GM12878 (cell line): ENCODE results near the gene PDSS1. TPM values are rescaled to one million over a fixed set of nuclear protein-coding genes. Genes with fewer than 3 reads are reported as not detected.

ENCODE experiments used
- ATAC-seq: fragments of 200-7000 bp; cut with Tn5 transposase; 3 replicates; pipeline ENCODE4 v1.9.1; 2020; ENCODE audit warnings: mild to moderate bottlenecking, moderate library complexity
- BruUV-seq: library from RNA; stranded (reverse); fragments of 400-500 nt; replicated peaks from 2 replicates; lab custom pipeline; 2021; lab: Mats Ljungman, UMichigan
- CTCF ChIA-PET: fragments of 300-600 bp; sonication (Branson Sonifier 250); formaldehyde crosslinking; extraction: SDS; loops from one replicate; lab custom pipeline; 2021; ENCODE audit warnings: inconsistent platforms; lab: Yijun Ruan, JAX
- POLR2A ChIA-PET: fragments of 350-600 bp; formaldehyde crosslinking; extraction: SDS; loops from one replicate; lab custom pipeline; 2021; ENCODE audit warnings: inconsistent platforms; lab: Charles Lee
- RAD21 ChIA-PET: fragments of 300-600 bp; sonication (Branson Sonifier 250); formaldehyde crosslinking; loops from one replicate; lab custom pipeline; 2023; ENCODE audit warnings: antibody characterized with exemption; ENCODE audit not compliant: unreplicated experiment; lab: Charles Lee
- SMC1A ChIA-PET: fragments of 300-600 bp; sonication (Branson Sonifier 250); formaldehyde crosslinking; loops from one replicate; lab custom pipeline; 2023; ENCODE audit not compliant: unreplicated experiment, uncharacterized antibody; lab: Charles Lee
- DNase-seq: peaks from one replicate; pipeline ENCODE4 v3.0.0-alpha.2; 2011; ENCODE audit warnings: low read depth, low spot score
- FAIRE-seq: peaks from 3 replicates; lab custom pipeline; 2011; peaks lifted over from hg19 to GRCh38; lab: Jason Lieb, UNC
- H2AFZ ChIP-seq: 2 replicates; pipeline ENCODE4 v1.6.0; 2011; ENCODE audit warnings: low read depth, low read length, control low read depth; ENCODE audit not compliant: control insufficient read depth
- H3K27ac ChIP-seq: 2 replicates; pipeline ENCODE4 v1.5.1; 2011; ENCODE audit warnings: control low read depth; ENCODE audit not compliant: control insufficient read depth, insufficient read depth
- H3K27me3 ChIP-seq, 2 experiments: replicated peaks in 1 of 2; 2 replicates each; pipeline versions ENCODE4 v1.6.0 to v1.6.1; 2011; ENCODE audit warnings: low read length in 1 of 2; ENCODE audit not compliant: control insufficient read depth in 2 of 2, insufficient read depth in 2 of 2
- H3K36me3 ChIP-seq, 2 experiments: 2 replicates each; pipeline ENCODE4 v1.5.1; 2011; ENCODE audit warnings: low read length in 1 of 2; ENCODE audit not compliant: control insufficient read depth in 2 of 2, insufficient read depth in 2 of 2
- H3K4me1 ChIP-seq: 2 replicates; pipeline ENCODE4 v1.6.1; 2011; ENCODE audit warnings: mild to moderate bottlenecking, low read length, moderate library complexity, mixed read lengths; ENCODE audit not compliant: control insufficient read depth, insufficient read depth
- H3K4me2 ChIP-seq: 2 replicates; pipeline ENCODE4 v1.6.0; 2011; ENCODE audit warnings: control low read depth; ENCODE audit not compliant: control insufficient read depth, insufficient read depth
- H3K4me3 ChIP-seq: fragments of 200-600 bp; sonication (generic); 2 replicates; pipeline ENCODE4 v1.5.1; 2016
- H3K79me2 ChIP-seq: 2 replicates; pipeline ENCODE4 v1.6.0; 2011; ENCODE audit warnings: low read length; ENCODE audit not compliant: control insufficient read depth, insufficient read depth
- H3K9ac ChIP-seq: 2 replicates; pipeline ENCODE4 v1.8.0; 2011; ENCODE audit warnings: low read length, control low read depth, mixed read lengths; ENCODE audit not compliant: control insufficient read depth, insufficient read depth
- H3K9me3 ChIP-seq: replicated peaks from 3 replicates; pipeline ENCODE4 v1.5.1; 2011; ENCODE audit warnings: mild to moderate bottlenecking, low read length; ENCODE audit not compliant: control insufficient read depth, insufficient read depth
- H4K20me1 ChIP-seq: 2 replicates; pipeline ENCODE4 v1.6.0; 2011; ENCODE audit not compliant: control insufficient read depth, insufficient read depth
- BACH1 ChIP-seq: fragments of 450-650 bp; IDR thresholded peaks from 2 replicates; pipeline ENCODE4 v1.6.1; 2017; ENCODE audit warnings: mild to moderate bottlenecking, borderline replicate concordance
- EP300 ChIP-seq, 2 experiments: fragments of 150-350 bp in 1 of 2; IDR thresholded peaks; 2 replicates each; pipeline ENCODE4 v1.6.1; 2011 to 2012; ENCODE audit warnings: low read depth in 2 of 2, low read length in 2 of 2, borderline replicate concordance in 1 of 2, improper control_type of control experiment in 1 of 2, inconsistent platforms in 1 of 2; ENCODE audit not compliant: control insufficient read depth in 1 of 2
- FOXK2 ChIP-seq: fragments of 450-650 bp; IDR thresholded peaks from 2 replicates; pipeline ENCODE4 v1.6.1; 2017; ENCODE audit warnings: mild to moderate bottlenecking, moderate library complexity
- GATAD2B ChIP-seq: fragments of 450-650 bp; conservative IDR thresholded peaks from 2 replicates; pipeline ENCODE4 v1.6.1; 2017; ENCODE audit warnings: low read depth, mild to moderate bottlenecking, moderate library complexity
- IRF3 ChIP-seq: fragments of 450-650 bp; IDR thresholded peaks from 2 replicates; pipeline ENCODE4 v1.6.1; 2014; ENCODE audit warnings: mild to moderate bottlenecking
- KLF5 ChIP-seq: fragments of 450-650 bp; IDR thresholded peaks from 2 replicates; pipeline ENCODE4 v1.6.1; 2014; ENCODE audit warnings: mild to moderate bottlenecking; ENCODE audit not compliant: partially characterized antibody
- NFXL1 ChIP-seq: fragments of 450-650 bp; IDR thresholded peaks from 2 replicates; pipeline ENCODE4 v1.6.1; 2017; ENCODE audit warnings: antibody characterized with exemption, mild to moderate bottlenecking, borderline replicate concordance
- NFYA ChIP-seq: IDR thresholded peaks from 2 replicates; pipeline ENCODE4 v1.6.1; 2011; ENCODE audit warnings: low read depth, mild to moderate bottlenecking, low read length, improper control_type of control experiment, borderline replicate concordance
- NR2C2 ChIP-seq: IDR thresholded peaks from 2 replicates; pipeline ENCODE4 v1.6.1; 2011; ENCODE audit warnings: borderline replicate concordance, low read depth; ENCODE audit not compliant: control insufficient read depth, insufficient read length
- PBX3 ChIP-seq: IDR thresholded peaks from 2 replicates; pipeline ENCODE4 v1.6.1; 2011; ENCODE audit warnings: mild to moderate bottlenecking, low read depth, low read length, moderate library complexity; ENCODE audit not compliant: insufficient replicate concordance
- RB1 ChIP-seq: fragments of 450-650 bp; formaldehyde crosslinking; IDR thresholded peaks from 2 replicates; pipeline ENCODE4 v1.6.1; 2017; ENCODE audit warnings: mild to moderate bottlenecking, borderline replicate concordance
- SIX5 ChIP-seq: IDR thresholded peaks from 2 replicates; pipeline ENCODE4 v1.6.1; 2011; ENCODE audit warnings: mild to moderate bottlenecking, low read depth, low read length, moderate library complexity; ENCODE audit not compliant: severe bottlenecking
- SMARCA5 ChIP-seq: fragments of 450-650 bp; IDR thresholded peaks from 2 replicates; pipeline ENCODE4 v1.6.1; 2017; ENCODE audit warnings: mild to moderate bottlenecking
- TARDBP ChIP-seq: IDR thresholded peaks from 2 replicates; pipeline ENCODE4 v1.6.1; 2016; ENCODE audit warnings: borderline replicate concordance
- ZBTB11 ChIP-seq: fragments of 450-650 bp; formaldehyde crosslinking; IDR thresholded peaks from 2 replicates; pipeline ENCODE4 v1.5.0; 2022; ENCODE audit warnings: mild to moderate bottlenecking, missing genetic modification characterization
- WGBS: methylation state at CpG from one replicate; pipeline ENCODE4 v1.1.6; 2016; ENCODE audit warnings: low lambda C conversion rate; ENCODE audit not compliant: insufficient replicate concordance, insufficient coverage; ENCODE audit errors: missing lambda C conversion rate; 5-methylcytosine and 5-hydroxymethylcytosine counted together
- in situ Hi-C: fragments of 300-500 bp; cut with MboI; formaldehyde crosslinking; loops from 9 replicates; pipeline ENCODE4 v1.14.3; 2018; ENCODE audit warnings: mixed read lengths
- intact Hi-C: fragments of 100-400 bp; cut with micrococcal nuclease; formaldehyde crosslinking; loops from one replicate; pipeline ENCODE4 v1.14.2; 2022; ENCODE audit not compliant: unreplicated experiment
- polyA plus RNA-seq, 11 experiments: library from polyadenylated mRNA; depleted of rRNA in 4 of 11; unstranded in 6 of 11; stranded (reverse) in 5 of 11; fragments of >200 nt; fragmentation: Nextera tagmentation in 4 of 11; fragmentation: Illumina TruSeq in 1 of 11; extraction: Ambion mirVana in 4 of 11; extraction: Trizol in 1 of 11; gene quantifications; 1 replicate in 1 of 11; 2 replicates in 10 of 11; pipeline versions ENCODE4 v1.2.1 to v1.2.3, GENCODE V29; 2011 to 2016; ENCODE audit warnings: inconsistent platforms in 2 of 11, missing spikeins in 2 of 11, low read depth in 1 of 11
- total RNA-seq, 4 experiments: library from RNA; depleted of rRNA in 3 of 4; stranded (reverse); fragments of >200 nt in 3 of 4; fragmentation: Illumina TruSeq in 1 of 4; extraction: Trizol in 1 of 4; gene quantifications; 2 replicates each; pipeline versions ENCODE4 v1.2.1 to v1.2.3, GENCODE V29; 2013 to 2021

PDSS1 gene
- total and polyA plus RNA-seq, 10 of the 15 experiments (the other 5 are each of a cell fraction or from before 2014, with no cell fraction given), result 12.2 to 48.2 (median 35.9) TPM

- DNase-seq, result no peak
- in situ Hi-C loops (no loop called here), intact Hi-C loops (loop anchor here (10.0 kb wide), 1 partner anchor 401 kb away; no protein-coding TSS in a partner anchor)
- TF ChIP-seq SIX5, result no peak
- no peak for TF ChIP-seq PBX3
- TF ChIP-seq ZBTB11 (CRISPR knock-in tag), result no peak
- TF ChIP-seq KLF5, result no peak
- TF ChIP-seq TARDBP, result no peak
- TF ChIP-seq NFYA, result no peak
- no peak for TF ChIP-seq GATAD2B
- no peak for TF ChIP-seq BACH1
- TF ChIP-seq EP300 (IDR thresholded peaks at IDR 0.05; ENCODE audit: borderline replicate concordance in 1 of 2, control insufficient read depth in 1 of 2, low read depth in 2 of 2, low read length in 2 of 2), result no peak
- no peak for TF ChIP-seq SMARCA5
- no peak for TF ChIP-seq NFXL1
- no peak for TF ChIP-seq FOXK2
- TF ChIP-seq IRF3, result no peak
- no peak for TF ChIP-seq NR2C2
- no peak for TF ChIP-seq RB1
- Histone ChIP-seq H3K9ac (no peak overlapping the region), H3K79me2 (peaks cover 7% of the 10 kb centered on the region), H3K4me3 (no peak overlapping the region), H3K27ac (no peak overlapping the region), H3K27me3 (no peaks in the 10 kb centered on the region), H3K36me3 (peaks cover 10 to 28% of the 10 kb centered on the region in 2 experiments), H2AFZ (no peak overlapping the region), H3K9me3 (no peaks in the 10 kb centered on the region), H3K4me1 (peaks cover 40% of the 10 kb centered on the region), H4K20me1 (no peaks in the 10 kb centered on the region), H3K4me2 (no peak overlapping the region)
- ChIA-PET CTCF (interaction anchor here (1.1 to 3.8 kb wide), 6 partner anchors 7 to 146 kb away, joined by 3 to 29 read pairs (median 6); no protein-coding TSS in a partner anchor), POLR2A (interaction anchor here (0.9 to 1.3 kb wide), 3 partner anchors 9 to 121 kb away, joined by 3 to 4 read pairs (median 3); no protein-coding TSS in a partner anchor), SMC1A (interaction anchor here (0.6 to 3.7 kb wide), 8 partner anchors 9 to 146 kb away, joined by 3 to 30 read pairs (median 3); no protein-coding TSS in a partner anchor), RAD21 (interaction anchor here (1.7 kb wide), 1 partner anchor 9 kb away, joined by 13 read pairs; no protein-coding TSS in a partner anchor)
- WGBS, result 83% methylated on average over 4 of the region's 4 CpGs
- no peak for FAIRE-seq
- BruUV-seq, result no TSS peak
- ATAC-seq, result no peak
Measured at GRCh38 chr10:26735435-26735834, 37.9 kb downstream of the PDSS1 start.
